Esophagus muscularis mucosa (tissue), 4 donors: Measurements from ENCODE around the gene POLR3C. TPM values are rescaled to one million over a fixed set of nuclear protein-coding genes. Genes with fewer than 3 reads are reported as not detected.
A peak's percentile ranks its signal among the peaks of the same experiment; 100 is the strongest.

Experiments used
- DNase-seq: peaks from one replicate; pipeline ENCODE4 v3.0.0-alpha.2; 2017; ENCODE audit errors: extremely low spot score
- H3K27ac ChIP-seq, 4 donors: fragments of 200-600 bp; sonication (generic); replicated peaks in 1 of 4; 1 replicate in 3 of 4; 2 replicates in 1 of 4; pipeline ENCODE4 v1.5.1; 2016 to 2019; ENCODE audit warnings: mild to moderate bottlenecking in 1 of 4
- H3K27me3 ChIP-seq, 4 donors: fragments of 200-600 bp; sonication (generic); one replicate each; pipeline versions ENCODE4 v1.5.1 to v1.6.0; 2016 to 2019
- H3K36me3 ChIP-seq, 4 donors: fragments of 200-600 bp; sonication (generic); one replicate each; pipeline ENCODE4 v1.5.1; 2016 to 2019
- H3K4me1 ChIP-seq, 4 donors: fragments of 200-600 bp; sonication (generic); one replicate each; pipeline ENCODE4 v1.5.1; 2016 to 2019
- H3K4me3 ChIP-seq, 4 donors: fragments of 200-600 bp; sonication (generic); 1 replicate in 2 of 4; 2 replicates in 2 of 4; pipeline ENCODE4 v1.5.1; 2016 to 2019; ENCODE audit warnings: mild to moderate bottlenecking in 4 of 4, moderate library complexity in 1 of 4
- H3K9me3 ChIP-seq, 4 donors: fragments of 200-600 bp; sonication (generic); 1 replicate in 3 of 4; 2 replicates in 1 of 4; pipeline ENCODE4 v1.5.1; 2016 to 2019
- EP300 ChIP-seq: sonication (generic); formaldehyde crosslinking; IDR thresholded peaks from one replicate; pipeline ENCODE4 v1.6.1; 2017; ENCODE audit warnings: antibody characterized with exemption
- POLR2A ChIP-seq: fragments of 450-650 bp; IDR thresholded peaks from one replicate; pipeline ENCODE4 v1.6.1; 2017; ENCODE audit warnings: antibody characterized with exemption, moderate library complexity, mild to moderate bottlenecking, low read depth
- POLR2AphosphoS5 ChIP-seq, 2 donors: sonication (generic); formaldehyde crosslinking; IDR thresholded peaks; one replicate each; pipeline ENCODE4 v1.6.1; 2017; ENCODE audit warnings: antibody characterized with exemption in 2 of 2
- WGBS: methylation state at CpG from one replicate; pipeline ENCODE4 v1.1.5; 2018; 5-methylcytosine and 5-hydroxymethylcytosine counted together
- intact Hi-C: fragments of 100-400 bp; cut with DNase I; formaldehyde crosslinking; loops from one replicate; pipeline ENCODE4 v1.15.1; 2023
- total RNA-seq, 4 donors: library from RNA; depleted of rRNA; stranded (reverse); fragments of >200 nt; gene quantifications; one replicate each; pipeline versions ENCODE4 v1.1.0 to v1.2.1, GENCODE V29; 2016
- TF ChIP-seq, protein P1 (sequence below), 3 experiments: fragments of 200-600 bp in 2 of 3; fragments of 450-650 bp in 1 of 3; sonication (generic) in 2 of 3; IDR thresholded peaks; one replicate each; pipeline ENCODE4 v1.5.1; 2017 to 2019; ENCODE audit warnings: antibody characterized with exemption in 3 of 3, mild to moderate bottlenecking in 2 of 3, moderate library complexity in 1 of 3

POLR3C gene, protein sequence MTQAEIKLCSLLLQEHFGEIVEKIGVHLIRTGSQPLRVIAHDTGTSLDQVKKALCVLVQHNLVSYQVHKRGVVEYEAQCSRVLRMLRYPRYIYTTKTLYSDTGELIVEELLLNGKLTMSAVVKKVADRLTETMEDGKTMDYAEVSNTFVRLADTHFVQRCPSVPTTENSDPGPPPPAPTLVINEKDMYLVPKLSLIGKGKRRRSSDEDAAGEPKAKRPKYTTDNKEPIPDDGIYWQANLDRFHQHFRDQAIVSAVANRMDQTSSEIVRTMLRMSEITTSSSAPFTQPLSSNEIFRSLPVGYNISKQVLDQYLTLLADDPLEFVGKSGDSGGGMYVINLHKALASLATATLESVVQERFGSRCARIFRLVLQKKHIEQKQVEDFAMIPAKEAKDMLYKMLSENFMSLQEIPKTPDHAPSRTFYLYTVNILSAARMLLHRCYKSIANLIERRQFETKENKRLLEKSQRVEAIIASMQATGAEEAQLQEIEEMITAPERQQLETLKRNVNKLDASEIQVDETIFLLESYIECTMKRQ
- 10 to 100 TPM; 22.3 to 34.1 (median 27.8) TPM for total RNA-seq

DNA sequence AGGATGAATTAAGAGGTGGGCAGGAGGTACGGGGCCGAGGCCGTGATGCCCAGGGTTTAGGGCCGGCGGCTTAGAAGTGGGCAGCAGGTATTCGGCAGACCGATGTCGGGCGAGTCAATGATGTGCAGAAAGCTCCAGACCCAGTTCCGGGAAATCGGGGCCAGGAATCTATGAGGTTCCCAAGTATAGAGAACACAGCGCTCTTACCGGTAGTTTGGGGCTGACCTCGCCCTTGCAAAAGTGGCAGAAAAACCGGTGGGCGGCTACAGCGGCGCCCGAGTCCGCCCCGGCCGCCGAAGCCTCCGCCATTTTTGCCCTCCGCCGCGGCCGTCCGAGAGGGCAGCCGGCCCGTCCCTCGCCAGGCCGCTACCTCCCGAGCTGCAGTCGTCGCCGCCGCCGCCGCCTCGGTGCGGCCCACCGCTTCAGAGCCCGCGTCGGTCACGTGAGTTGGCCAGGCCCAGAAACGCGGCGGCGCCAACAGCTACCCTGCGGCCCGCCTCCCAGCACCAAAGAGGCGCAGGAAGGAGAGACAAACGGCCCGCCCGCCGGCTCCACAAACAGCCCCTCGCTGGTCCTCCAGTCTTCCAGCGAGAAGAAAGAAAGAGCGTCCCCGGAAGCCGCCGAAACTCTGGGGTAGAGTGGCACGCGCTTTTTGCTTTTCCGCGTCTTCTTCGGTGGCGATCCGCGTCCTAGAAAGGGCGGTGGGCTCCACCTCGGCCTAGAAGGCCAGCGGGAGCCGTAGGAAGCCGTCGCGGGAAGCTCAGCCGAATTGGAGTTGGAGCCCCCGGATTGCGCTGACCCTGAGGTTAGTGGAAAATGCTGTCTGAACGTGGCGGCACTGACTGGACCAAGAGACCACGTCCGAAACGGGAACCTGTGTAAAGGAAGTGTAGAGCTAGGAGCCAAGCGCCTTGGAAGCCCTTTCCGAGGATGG, at the start of gene POLR3C, which contains the start of gene RNF115:
Gene POLR3C, plus strand, starts transcription at position 636 of the 934 bp plus-strand sequence. CDS start 1,577 bp downstream, outside the sequence.
Gene RNF115, minus strand, starts transcription at position 531 of the 934 bp plus-strand sequence. Its CDS starts 222 bp downstream, at position 309.
- TF ChIP-seq EP300 (no peak), POLR2AphosphoS5 (IDR thresholded peaks at IDR 0.05) (peak; percentile 90 to 95), POLR2A (peak; percentile 69)
- TF ChIP-seq, protein P1, sequence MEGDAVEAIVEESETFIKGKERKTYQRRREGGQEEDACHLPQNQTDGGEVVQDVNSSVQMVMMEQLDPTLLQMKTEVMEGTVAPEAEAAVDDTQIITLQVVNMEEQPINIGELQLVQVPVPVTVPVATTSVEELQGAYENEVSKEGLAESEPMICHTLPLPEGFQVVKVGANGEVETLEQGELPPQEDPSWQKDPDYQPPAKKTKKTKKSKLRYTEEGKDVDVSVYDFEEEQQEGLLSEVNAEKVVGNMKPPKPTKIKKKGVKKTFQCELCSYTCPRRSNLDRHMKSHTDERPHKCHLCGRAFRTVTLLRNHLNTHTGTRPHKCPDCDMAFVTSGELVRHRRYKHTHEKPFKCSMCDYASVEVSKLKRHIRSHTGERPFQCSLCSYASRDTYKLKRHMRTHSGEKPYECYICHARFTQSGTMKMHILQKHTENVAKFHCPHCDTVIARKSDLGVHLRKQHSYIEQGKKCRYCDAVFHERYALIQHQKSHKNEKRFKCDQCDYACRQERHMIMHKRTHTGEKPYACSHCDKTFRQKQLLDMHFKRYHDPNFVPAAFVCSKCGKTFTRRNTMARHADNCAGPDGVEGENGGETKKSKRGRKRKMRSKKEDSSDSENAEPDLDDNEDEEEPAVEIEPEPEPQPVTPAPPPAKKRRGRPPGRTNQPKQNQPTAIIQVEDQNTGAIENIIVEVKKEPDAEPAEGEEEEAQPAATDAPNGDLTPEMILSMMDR (IDR thresholded peaks at IDR 0.05) = peak in 1 of 3 experiments; percentile 4
- intact Hi-C loops = loop anchor here (10.0 kb wide), 1 partner anchor 69 kb away; no protein-coding TSS in a partner anchor
- Histone ChIP-seq H3K36me3 (peaks cover 10 to 33% (median 29%) of the 10 kb centered on the region in 4 donors), H3K4me1 (peaks cover 8 to 30% (median 27%) of the 10 kb centered on the region in 4 donors), H3K27ac (peak within 1 kb of the TSS; percentile 90 to 95 (median 90)), H3K4me3 (peak within 1 kb of the TSS; percentile 65 to 89 (median 84)), H3K27me3 (no peaks in the 10 kb centered on the region), H3K9me3 (no peaks in the 10 kb centered on the region)
- peak; percentile 98 for DNase-seq
- under 1% methylated on average over 24 of the region's 89 CpGs for WGBS

DNA sequence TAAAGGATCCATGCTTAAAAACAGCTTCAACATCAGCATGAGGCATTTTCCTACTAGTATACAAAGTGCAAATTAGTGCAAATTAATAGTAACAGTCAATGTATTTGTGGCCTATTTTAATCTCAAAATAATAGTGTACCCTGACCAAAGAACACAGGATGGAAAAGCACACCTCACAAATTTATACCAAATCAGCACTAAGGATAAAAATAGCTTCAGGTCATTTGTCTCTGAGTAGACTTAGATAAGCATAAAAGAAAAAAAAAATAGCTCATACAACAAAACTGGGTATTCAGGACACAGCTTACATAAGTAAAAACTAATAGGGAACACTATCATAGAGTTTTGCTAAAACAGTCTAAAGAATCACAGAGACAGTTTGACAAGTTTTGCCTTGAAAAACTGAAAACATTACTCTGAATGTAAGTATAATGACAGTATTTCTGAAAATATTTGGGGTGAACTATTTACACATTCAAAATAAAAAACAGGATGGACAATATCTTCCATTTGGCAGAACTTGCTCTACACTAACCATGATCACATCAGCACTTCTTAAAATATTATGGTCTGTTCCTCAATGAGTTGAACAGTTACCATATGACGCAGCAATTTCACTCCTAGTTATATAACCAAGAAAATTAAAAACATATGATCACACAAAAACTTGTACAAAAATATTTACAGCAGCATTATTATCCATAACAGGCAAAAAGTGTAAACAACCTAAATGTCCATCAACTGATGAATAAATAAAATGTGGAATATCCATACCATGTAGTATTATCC, 46.4 kb upstream of the POLR3C start:
- WGBS = 56% methylated on average over 1 of the region's 1 CpG
- H3K36me3 ChIP-seq = peaks cover 0 to 24% (median 10%) of the 10 kb centered on the region in 4 donors
- H3K27me3 ChIP-seq = no peaks in the 10 kb centered on the region
- TF ChIP-seq EP300 (no peak), POLR2AphosphoS5 (IDR thresholded peaks at IDR 0.05) (no peak), POLR2A (no peak)
- TF ChIP-seq, protein P1 (IDR thresholded peaks at IDR 0.05) = no peak
- H3K4me1 ChIP-seq = peaks cover 16 to 86% (median 71%) of the 10 kb centered on the region in 4 donors
- H3K9me3 ChIP-seq = no peaks in the 10 kb centered on the region
- intact Hi-C loops = no loop called here
- H3K4me3 ChIP-seq = no peak overlapping the region
- peak overlapping the region; percentile 21 to 81 (median 42) for H3K27ac ChIP-seq
- DNase-seq = no peak

DNA sequence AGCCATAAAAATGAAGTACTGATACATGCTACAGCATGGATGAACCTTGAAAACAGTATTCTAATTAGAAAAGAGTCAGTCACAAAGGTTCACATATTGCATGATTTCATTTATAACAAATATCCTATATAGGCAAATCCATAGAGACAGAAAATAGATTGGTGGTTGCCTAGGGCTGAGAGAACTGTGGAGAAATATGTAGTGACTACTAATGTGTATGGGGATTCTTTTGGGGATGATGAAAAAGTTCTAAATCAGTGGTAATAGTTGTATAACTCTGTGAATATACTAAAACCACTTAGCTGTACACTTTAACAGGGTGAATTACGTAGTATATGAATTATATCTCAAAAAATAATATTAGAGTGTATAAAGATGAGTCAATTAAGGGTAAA, 45.9 kb upstream of the POLR3C start:
- peaks cover 0 to 21% (median 8%) of the 10 kb centered on the region in 4 donors for H3K36me3 ChIP-seq
- no peak for DNase-seq
- no peaks in the 10 kb centered on the region for H3K9me3 ChIP-seq
- peaks cover 16 to 81% (median 73%) of the 10 kb centered on the region in 4 donors for H3K4me1 ChIP-seq
- intact Hi-C loops = no loop called here
- peak overlapping the region; percentile 21 to 81 (median 42) for H3K27ac ChIP-seq
- 56% methylated on average over 1 of the region's 1 CpG for WGBS
- H3K4me3 ChIP-seq = no peak overlapping the region
- TF ChIP-seq POLR2AphosphoS5 (IDR thresholded peaks at IDR 0.05) (no peak), EP300 (no peak), POLR2A (no peak)
- TF ChIP-seq, protein P1 (IDR thresholded peaks at IDR 0.05) = no peak
- no peaks in the 10 kb centered on the region for H3K27me3 ChIP-seq
